GM12878 (cell line): ENCODE data around the gene PCBP1. TPM values are rescaled to one million over a fixed set of nuclear protein-coding genes. Genes with fewer than 3 reads are reported as not detected.

Source experiments
- ATAC-seq: fragments of 200-7000 bp; cut with Tn5 transposase; 3 replicates; pipeline ENCODE4 v1.9.1; 2020; ENCODE audit warnings: mild to moderate bottlenecking, moderate library complexity
- BruUV-seq: library from RNA; stranded (reverse); fragments of 400-500 nt; replicated peaks from 2 replicates; lab custom pipeline; 2021; lab: Mats Ljungman, UMichigan
- CTCF ChIA-PET: fragments of 300-600 bp; sonication (Branson Sonifier 250); formaldehyde crosslinking; extraction: SDS; loops from one replicate; lab custom pipeline; 2021; ENCODE audit warnings: inconsistent platforms; lab: Yijun Ruan, JAX
- POLR2A ChIA-PET: fragments of 350-600 bp; formaldehyde crosslinking; extraction: SDS; loops from one replicate; lab custom pipeline; 2021; ENCODE audit warnings: inconsistent platforms; lab: Charles Lee
- RAD21 ChIA-PET: fragments of 300-600 bp; sonication (Branson Sonifier 250); formaldehyde crosslinking; loops from one replicate; lab custom pipeline; 2023; ENCODE audit warnings: antibody characterized with exemption; ENCODE audit not compliant: unreplicated experiment; lab: Charles Lee
- SMC1A ChIA-PET: fragments of 300-600 bp; sonication (Branson Sonifier 250); formaldehyde crosslinking; loops from one replicate; lab custom pipeline; 2023; ENCODE audit not compliant: unreplicated experiment, uncharacterized antibody; lab: Charles Lee
- DNase-seq: peaks from one replicate; pipeline ENCODE4 v3.0.0-alpha.2; 2011; ENCODE audit warnings: low read depth, low spot score
- FAIRE-seq: peaks from 3 replicates; lab custom pipeline; 2011; peaks lifted over from hg19 to GRCh38; lab: Jason Lieb, UNC
- H2AFZ ChIP-seq: 2 replicates; pipeline ENCODE4 v1.6.0; 2011; ENCODE audit warnings: low read depth, low read length, control low read depth; ENCODE audit not compliant: control insufficient read depth
- H3K27ac ChIP-seq: 2 replicates; pipeline ENCODE4 v1.5.1; 2011; ENCODE audit warnings: control low read depth; ENCODE audit not compliant: control insufficient read depth, insufficient read depth
- H3K27me3 ChIP-seq, 2 experiments: replicated peaks in 1 of 2; 2 replicates each; pipeline versions ENCODE4 v1.6.0 to v1.6.1; 2011; ENCODE audit warnings: low read length in 1 of 2; ENCODE audit not compliant: control insufficient read depth in 2 of 2, insufficient read depth in 2 of 2
- H3K36me3 ChIP-seq, 2 experiments: 2 replicates each; pipeline ENCODE4 v1.5.1; 2011; ENCODE audit warnings: low read length in 1 of 2; ENCODE audit not compliant: control insufficient read depth in 2 of 2, insufficient read depth in 2 of 2
- H3K4me1 ChIP-seq: 2 replicates; pipeline ENCODE4 v1.6.1; 2011; ENCODE audit warnings: mild to moderate bottlenecking, low read length, moderate library complexity, mixed read lengths; ENCODE audit not compliant: control insufficient read depth, insufficient read depth
- H3K4me2 ChIP-seq: 2 replicates; pipeline ENCODE4 v1.6.0; 2011; ENCODE audit warnings: control low read depth; ENCODE audit not compliant: control insufficient read depth, insufficient read depth
- H3K4me3 ChIP-seq: fragments of 200-600 bp; sonication (generic); 2 replicates; pipeline ENCODE4 v1.5.1; 2016
- H3K79me2 ChIP-seq: 2 replicates; pipeline ENCODE4 v1.6.0; 2011; ENCODE audit warnings: low read length; ENCODE audit not compliant: control insufficient read depth, insufficient read depth
- H3K9ac ChIP-seq: 2 replicates; pipeline ENCODE4 v1.8.0; 2011; ENCODE audit warnings: low read length, control low read depth, mixed read lengths; ENCODE audit not compliant: control insufficient read depth, insufficient read depth
- H3K9me3 ChIP-seq: replicated peaks from 3 replicates; pipeline ENCODE4 v1.5.1; 2011; ENCODE audit warnings: mild to moderate bottlenecking, low read length; ENCODE audit not compliant: control insufficient read depth, insufficient read depth
- H4K20me1 ChIP-seq: 2 replicates; pipeline ENCODE4 v1.6.0; 2011; ENCODE audit not compliant: control insufficient read depth, insufficient read depth
- BCL11A ChIP-seq: IDR thresholded peaks from 2 replicates; pipeline ENCODE4 v1.6.1; 2011; ENCODE audit warnings: low read depth, low read length
- BMI1 ChIP-seq: fragments of 450-650 bp; IDR thresholded peaks from 2 replicates; pipeline ENCODE4 v1.6.1; 2016; ENCODE audit warnings: mild to moderate bottlenecking, moderate library complexity, borderline replicate concordance
- CHD2 ChIP-seq: IDR thresholded peaks from 2 replicates; pipeline ENCODE4 v1.6.1; 2011; ENCODE audit warnings: low read depth, low read length, improper control_type of control experiment, borderline replicate concordance
- E4F1 ChIP-seq: fragments of 450-650 bp; IDR thresholded peaks from 2 replicates; pipeline ENCODE4 v1.6.1; 2018; ENCODE audit warnings: borderline replicate concordance, mild to moderate bottlenecking; ENCODE audit not compliant: partially characterized antibody
- EZH2 ChIP-seq: IDR thresholded peaks from 2 replicates; pipeline ENCODE4 v1.6.1; 2012; ENCODE audit warnings: low read depth, mild to moderate bottlenecking, control low read depth, inconsistent platforms, low read length, borderline replicate concordance; ENCODE audit not compliant: control insufficient read depth
- HDAC6 ChIP-seq: fragments of 200-600 bp; sonication (generic); IDR thresholded peaks from one replicate; pipeline ENCODE4 v1.8.0; 2017; ENCODE audit warnings: antibody characterized with exemption; ENCODE audit not compliant: unreplicated experiment
- JUNB ChIP-seq: IDR thresholded peaks from 2 replicates; pipeline ENCODE4 v1.6.1; 2016; ENCODE audit warnings: antibody characterized with exemption, mild to moderate bottlenecking
- KLF5 ChIP-seq: fragments of 450-650 bp; IDR thresholded peaks from 2 replicates; pipeline ENCODE4 v1.6.1; 2014; ENCODE audit warnings: mild to moderate bottlenecking; ENCODE audit not compliant: partially characterized antibody
- NBN ChIP-seq: fragments of 450-650 bp; IDR thresholded peaks from 2 replicates; pipeline ENCODE4 v1.6.1; 2016
- NFIC ChIP-seq: IDR thresholded peaks from 2 replicates; pipeline ENCODE4 v1.6.1; 2012; ENCODE audit warnings: low read depth, mild to moderate bottlenecking, inconsistent platforms, low read length, moderate library complexity
- NFXL1 ChIP-seq: fragments of 450-650 bp; IDR thresholded peaks from 2 replicates; pipeline ENCODE4 v1.6.1; 2017; ENCODE audit warnings: antibody characterized with exemption, mild to moderate bottlenecking, borderline replicate concordance
- PBX3 ChIP-seq: IDR thresholded peaks from 2 replicates; pipeline ENCODE4 v1.6.1; 2011; ENCODE audit warnings: mild to moderate bottlenecking, low read depth, low read length, moderate library complexity; ENCODE audit not compliant: insufficient replicate concordance
- RAD51 ChIP-seq: fragments of 450-650 bp; IDR thresholded peaks from 2 replicates; pipeline ENCODE4 v1.6.1; 2016; ENCODE audit warnings: moderate library complexity, mild to moderate bottlenecking, inconsistent platforms
- RFX5 ChIP-seq: IDR thresholded peaks from 2 replicates; pipeline ENCODE4 v1.6.1; 2011; ENCODE audit warnings: low read depth, low read length, improper control_type of control experiment
- YBX1 ChIP-seq: fragments of 450-650 bp; IDR thresholded peaks from 2 replicates; pipeline ENCODE4 v1.6.1; 2016; ENCODE audit warnings: antibody characterized with exemption
- ZNF207 ChIP-seq: fragments of 450-650 bp; IDR thresholded peaks from 2 replicates; pipeline ENCODE4 v1.6.1; 2014; ENCODE audit warnings: antibody characterized with exemption, mild to moderate bottlenecking, borderline replicate concordance
- ZNF384 ChIP-seq: IDR thresholded peaks from 2 replicates; pipeline ENCODE4 v1.6.1; 2012; ENCODE audit warnings: low read depth, mild to moderate bottlenecking, low read length, improper control_type of control experiment, borderline replicate concordance
- WGBS: methylation state at CpG from one replicate; pipeline ENCODE4 v1.1.6; 2016; ENCODE audit warnings: low lambda C conversion rate; ENCODE audit not compliant: insufficient replicate concordance, insufficient coverage; ENCODE audit errors: missing lambda C conversion rate; 5-methylcytosine and 5-hydroxymethylcytosine counted together
- in situ Hi-C: fragments of 300-500 bp; cut with MboI; formaldehyde crosslinking; loops from 9 replicates; pipeline ENCODE4 v1.14.3; 2018; ENCODE audit warnings: mixed read lengths
- intact Hi-C: fragments of 100-400 bp; cut with micrococcal nuclease; formaldehyde crosslinking; loops from one replicate; pipeline ENCODE4 v1.14.2; 2022; ENCODE audit not compliant: unreplicated experiment
- polyA plus RNA-seq, 11 experiments: library from polyadenylated mRNA; depleted of rRNA in 4 of 11; unstranded in 6 of 11; stranded (reverse) in 5 of 11; fragments of >200 nt; fragmentation: Nextera tagmentation in 4 of 11; fragmentation: Illumina TruSeq in 1 of 11; extraction: Ambion mirVana in 4 of 11; extraction: Trizol in 1 of 11; gene quantifications; 1 replicate in 1 of 11; 2 replicates in 10 of 11; pipeline versions ENCODE4 v1.2.1 to v1.2.3, GENCODE V29; 2011 to 2016; ENCODE audit warnings: inconsistent platforms in 2 of 11, missing spikeins in 2 of 11, low read depth in 1 of 11
- total RNA-seq, 4 experiments: library from RNA; depleted of rRNA in 3 of 4; stranded (reverse); fragments of >200 nt in 3 of 4; fragmentation: Illumina TruSeq in 1 of 4; extraction: Trizol in 1 of 4; gene quantifications; 2 replicates each; pipeline versions ENCODE4 v1.2.1 to v1.2.3, GENCODE V29; 2013 to 2021

The PCBP1 gene
- total and polyA plus RNA-seq, 10 of the 15 experiments (the other 5 are each of a cell fraction or from before 2014, with no cell fraction given), result 24.4 to 494 (median 130) TPM

GRCh38 chr2:70049255-70049654 is 38.0 kb upstream of the PCBP1 start:
- no peaks in the 10 kb centered on the region for H4K20me1 ChIP-seq
- H3K4me3 ChIP-seq, result no peak overlapping the region
- in situ Hi-C loops (no loop called here), intact Hi-C loops (no loop called here)
- ATAC-seq (no peak), DNase-seq (no peak), FAIRE-seq (no peak)
- WGBS, result 100% methylated on average over 1 of the region's 1 CpG
- H3K27ac ChIP-seq, result no peak overlapping the region
- H3K4me2 ChIP-seq, result no peak overlapping the region
- H3K36me3 ChIP-seq, result peaks cover 10 to 17% of the 10 kb centered on the region in 2 experiments
- no peaks in the 10 kb centered on the region for H3K9me3 ChIP-seq
- ChIA-PET SMC1A (interaction anchor here (1.5 to 1.7 kb wide), 2 partner anchors 8 to 20 kb away, joined by 4 to 5 read pairs; no protein-coding TSS in a partner anchor), CTCF (no interaction called here), POLR2A (no interaction called here), RAD21 (no interaction called here)
- no peaks in the 10 kb centered on the region for H3K79me2 ChIP-seq
- no peak overlapping the region for H3K9ac ChIP-seq
- no peak overlapping the region for H2AFZ ChIP-seq
- H3K4me1 ChIP-seq, result no peaks in the 10 kb centered on the region
- no peaks in the 10 kb centered on the region for H3K27me3 ChIP-seq
- no TSS peak for BruUV-seq
- TF ChIP-seq PBX3 (no peak), RAD51 (no peak), BMI1 (no peak), NFIC (no peak), RFX5 (no peak), NFXL1 (no peak), BCL11A (no peak), YBX1 (no peak), JUNB (no peak), EZH2 (no peak), ZNF207 (no peak), NBN (no peak), HDAC6 (no peak), E4F1 (no peak), ZNF384 (no peak), CHD2 (no peak), KLF5 (no peak)
